NCI-H82 (cell line): ENCODE results near the gene HGD.

ENCODE experiments used
- DNase-seq: peaks from one replicate; lab custom pipeline; 2025; lab: John Stamatoyannopoulos, UW

Gene HGD

DNA sequence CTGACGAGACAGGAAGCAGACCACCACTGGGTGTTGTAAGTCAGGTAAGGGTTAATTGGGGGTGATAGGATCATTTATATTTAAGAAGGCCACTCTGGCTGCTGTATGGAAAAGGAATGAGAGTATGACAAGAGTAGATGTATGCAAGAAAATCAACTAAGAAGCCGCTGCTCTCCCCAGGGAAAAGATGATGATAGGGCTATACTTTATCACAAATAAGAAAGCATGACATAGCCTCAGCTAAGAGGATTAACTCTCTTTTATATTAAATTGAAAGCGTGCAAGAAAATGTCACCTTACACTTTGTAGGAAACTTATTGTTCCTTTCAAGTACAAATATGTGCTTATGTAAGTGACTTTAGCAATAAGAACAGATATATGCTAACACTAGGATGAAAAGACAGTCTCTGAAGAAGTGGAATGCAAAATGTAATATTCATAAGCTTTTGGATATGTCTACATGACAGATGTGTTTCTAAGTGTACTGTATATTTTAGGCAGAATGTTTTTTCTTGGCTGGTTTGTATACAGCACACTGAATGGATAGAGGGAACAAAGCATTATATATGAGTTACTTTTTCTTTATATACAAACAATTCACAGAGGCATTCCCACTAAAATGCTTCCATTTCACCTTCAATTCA lies 94.6 kb downstream of the HGD start:
- DNase-seq: peak; percentile 44
